ENCODE measurements around the gene NABP1. TPM values are rescaled to one million over a fixed set of nuclear protein-coding genes. Genes with fewer than 3 reads are reported as not detected.

Gene NABP1
- total and polyA plus RNA-seq, 7 donors, result 4.2 to 15.4 (median 9.2) TPM

- intact Hi-C loops (cut with DNase I), result no loop called here
- Histone ChIP-seq H3K27me3 (no peaks in the 10 kb centered on the region), H3K27ac (no peak overlapping the region), H3K9me3 (no peaks in the 10 kb centered on the region), H3K4me3 (no peak overlapping the region), H3K36me3 (no peaks in the 10 kb centered on the region), H3K4me1 (no peaks in the 10 kb centered on the region)
- TF ChIP-seq POLR2AphosphoS5 (IDR thresholded peaks at IDR 0.05) (no peak), POLR2A (IDR thresholded peaks at IDR 0.05) (no peak), CTCF (IDR thresholded peaks at IDR 0.05) (no peak), EP300 (IDR thresholded peaks at IDR 0.05) (no peak)
- no peak for DNase-seq
These were observed 12.9 kb upstream of the NABP1 start for GRCh38 chr2:191664823-191665677.

- no peaks in the 10 kb centered on the region for H3K36me3 ChIP-seq
- DNase-seq, result no peak
- no peaks in the 10 kb centered on the region for H3K4me1 ChIP-seq
- WGBS, 2 donors, result 85 to 87% methylated on average over 4 of the region's 4 CpGs
- no peaks in the 10 kb centered on the region for H3K27me3 ChIP-seq
- no peak for TF ChIP-seq POLR2AphosphoS5 (IDR thresholded peaks at IDR 0.05)
- no peak for TF ChIP-seq POLR2A (IDR thresholded peaks at IDR 0.05)
- TF ChIP-seq CTCF (IDR thresholded peaks at IDR 0.05), result no peak
- no peak for TF ChIP-seq EP300 (IDR thresholded peaks at IDR 0.05)
- no peak overlapping the region for H3K4me3 ChIP-seq
- H3K27ac ChIP-seq, result no peak overlapping the region
- no peaks in the 10 kb centered on the region for H3K9me3 ChIP-seq
- intact Hi-C loops (cut with DNase I), result no loop called here
These were observed 11.7 kb upstream of the NABP1 start for GRCh38 chr2:191666226-191666625.

- no peak for TF ChIP-seq EP300 (IDR thresholded peaks at IDR 0.05)
- no peak for TF ChIP-seq CTCF (IDR thresholded peaks at IDR 0.05)
- no peak for TF ChIP-seq POLR2A (IDR thresholded peaks at IDR 0.05)
- TF ChIP-seq POLR2AphosphoS5 (IDR thresholded peaks at IDR 0.05), result no peak
- intact Hi-C loops (cut with DNase I), result no loop called here
- no peak for DNase-seq
- WGBS, 2 donors, result 44 to 50% methylated on average over 3 of the region's 3 CpGs
- Histone ChIP-seq H3K27me3 (no peaks in the 10 kb centered on the region), H3K4me3 (no peak overlapping the region), H3K9me3 (no peaks in the 10 kb centered on the region), H3K4me1 (no peaks in the 10 kb centered on the region), H3K27ac (no peak overlapping the region), H3K36me3 (no peaks in the 10 kb centered on the region)
These were observed 11.2 kb upstream of the NABP1 start for GRCh38 chr2:191666732-191667131.

- H3K27me3 ChIP-seq, result no peaks in the 10 kb centered on the region
- intact Hi-C loops (cut with DNase I), result no loop called here
- DNase-seq, result no peak
- H3K36me3 ChIP-seq, result no peaks in the 10 kb centered on the region
- TF ChIP-seq POLR2A (IDR thresholded peaks at IDR 0.05) (no peak), EP300 (IDR thresholded peaks at IDR 0.05) (no peak), CTCF (IDR thresholded peaks at IDR 0.05) (no peak), POLR2AphosphoS5 (IDR thresholded peaks at IDR 0.05) (no peak)
- H3K9me3 ChIP-seq, result no peaks in the 10 kb centered on the region
- no peak overlapping the region for H3K4me3 ChIP-seq
- no peaks in the 10 kb centered on the region for H3K4me1 ChIP-seq
- no peak overlapping the region for H3K27ac ChIP-seq
These were observed 7.9 kb upstream of the NABP1 start for GRCh38 chr2:191670076-191670475.

- no peak for DNase-seq
- Histone ChIP-seq H3K27me3 (no peaks in the 10 kb centered on the region), H3K9me3 (no peaks in the 10 kb centered on the region), H3K4me3 (no peak overlapping the region), H3K4me1 (no peaks in the 10 kb centered on the region), H3K27ac (no peak overlapping the region), H3K36me3 (no peaks in the 10 kb centered on the region)
- TF ChIP-seq POLR2AphosphoS5 (IDR thresholded peaks at IDR 0.05) (no peak), CTCF (IDR thresholded peaks at IDR 0.05) (no peak), EP300 (IDR thresholded peaks at IDR 0.05) (no peak), POLR2A (IDR thresholded peaks at IDR 0.05) (no peak)
- intact Hi-C loops (cut with DNase I), result no loop called here
These were observed 7.1 kb upstream of the NABP1 start for GRCh38 chr2:191670787-191671186.

Measured in sigmoid colon (tissue), 7 donors.